Left ventricle myocardium inferior (tissue), 1 donor: ENCODE data around the gene TMEM63A. TPM values are rescaled to one million over a fixed set of nuclear protein-coding genes. Genes with fewer than 3 reads are reported as not detected.
A peak's percentile ranks its signal among the peaks of the same experiment; 100 is the strongest.

Source experiments
- DNase-seq: peaks from one replicate; pipeline ENCODE4 v3.0.0-alpha.2; 2020
- H3K27ac ChIP-seq: fragments of 200-600 bp; replicated peaks from 2 replicates; pipeline ENCODE4 v1.8.0; 2021
- H3K27me3 ChIP-seq: fragments of 200-600 bp; 2 replicates; pipeline ENCODE4 v1.8.0; 2021; ENCODE audit warnings: low read depth
- H3K36me3 ChIP-seq: fragments of 200-600 bp; 2 replicates; pipeline ENCODE4 v1.8.0; 2021
- H3K4me1 ChIP-seq: fragments of 200-600 bp; 2 replicates; pipeline ENCODE4 v1.8.0; 2021
- H3K4me3 ChIP-seq: fragments of 200-600 bp; 2 replicates; pipeline ENCODE4 v1.8.0; 2021; ENCODE audit warnings: mild to moderate bottlenecking, moderate library complexity
- H3K9me3 ChIP-seq: fragments of 200-600 bp; replicated peaks from 2 replicates; pipeline ENCODE4 v1.8.0; 2021
- intact Hi-C: fragments of 100-400 bp; cut with micrococcal nuclease; formaldehyde crosslinking; loops from one replicate; pipeline ENCODE4 v1.11.0; 2022
- total RNA-seq: library from RNA; stranded (reverse); fragmentation: NEBNext Ultra II Directional; extraction: Animal tissue kit (Norgen Biotek cat#: 25700); gene quantifications from one replicate; pipeline ENCODE4 v1.2.1, GENCODE V29; 2021
- TF ChIP-seq, protein P1 (sequence below): fragments of 200-600 bp; IDR thresholded peaks from 2 replicates; pipeline ENCODE4 v1.8.0; 2021; ENCODE audit warnings: antibody characterized with exemption, mild to moderate bottlenecking, borderline replicate concordance
- donor health status: DM: no; HTN: yes; CAD: no; lungs with severe emphysema.

TMEM63A gene
- total RNA-seq, 1 donor from 2014 or later = 30.4 TPM

DNA sequence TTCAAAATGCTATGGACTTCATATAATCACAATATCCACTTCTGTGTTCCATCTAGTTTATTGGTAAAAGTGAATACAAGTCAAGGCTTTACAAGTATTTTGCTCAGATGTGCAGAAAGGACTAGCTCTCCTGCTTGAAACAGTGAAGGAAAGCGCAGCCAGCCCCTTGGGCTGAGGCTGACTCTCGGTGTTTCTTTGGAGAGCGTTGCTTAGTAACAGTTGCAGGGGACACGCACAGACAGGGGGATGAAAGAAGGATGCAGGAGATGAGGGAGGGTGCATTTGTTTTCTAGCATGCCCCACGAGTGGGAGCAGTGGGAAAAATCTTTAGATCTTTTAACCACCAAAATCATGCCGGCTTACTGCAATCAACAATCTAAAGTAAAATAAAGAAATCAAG lies 32.8 kb upstream of the TMEM63A start:
- Histone ChIP-seq H3K4me1 (peaks cover 17% of the 10 kb centered on the region), H3K4me3 (no peak overlapping the region), H3K36me3 (peaks cover 14% of the 10 kb centered on the region), H3K27me3 (no peaks in the 10 kb centered on the region), H3K9me3 (no peaks in the 10 kb centered on the region), H3K27ac (no peak overlapping the region)
- TF ChIP-seq, protein P1, sequence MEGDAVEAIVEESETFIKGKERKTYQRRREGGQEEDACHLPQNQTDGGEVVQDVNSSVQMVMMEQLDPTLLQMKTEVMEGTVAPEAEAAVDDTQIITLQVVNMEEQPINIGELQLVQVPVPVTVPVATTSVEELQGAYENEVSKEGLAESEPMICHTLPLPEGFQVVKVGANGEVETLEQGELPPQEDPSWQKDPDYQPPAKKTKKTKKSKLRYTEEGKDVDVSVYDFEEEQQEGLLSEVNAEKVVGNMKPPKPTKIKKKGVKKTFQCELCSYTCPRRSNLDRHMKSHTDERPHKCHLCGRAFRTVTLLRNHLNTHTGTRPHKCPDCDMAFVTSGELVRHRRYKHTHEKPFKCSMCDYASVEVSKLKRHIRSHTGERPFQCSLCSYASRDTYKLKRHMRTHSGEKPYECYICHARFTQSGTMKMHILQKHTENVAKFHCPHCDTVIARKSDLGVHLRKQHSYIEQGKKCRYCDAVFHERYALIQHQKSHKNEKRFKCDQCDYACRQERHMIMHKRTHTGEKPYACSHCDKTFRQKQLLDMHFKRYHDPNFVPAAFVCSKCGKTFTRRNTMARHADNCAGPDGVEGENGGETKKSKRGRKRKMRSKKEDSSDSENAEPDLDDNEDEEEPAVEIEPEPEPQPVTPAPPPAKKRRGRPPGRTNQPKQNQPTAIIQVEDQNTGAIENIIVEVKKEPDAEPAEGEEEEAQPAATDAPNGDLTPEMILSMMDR = no peak
- no peak for DNase-seq
- intact Hi-C loops = loop anchor here (5.0 kb wide), 1 partner anchor 438 kb away; no protein-coding TSS in a partner anchor

DNA sequence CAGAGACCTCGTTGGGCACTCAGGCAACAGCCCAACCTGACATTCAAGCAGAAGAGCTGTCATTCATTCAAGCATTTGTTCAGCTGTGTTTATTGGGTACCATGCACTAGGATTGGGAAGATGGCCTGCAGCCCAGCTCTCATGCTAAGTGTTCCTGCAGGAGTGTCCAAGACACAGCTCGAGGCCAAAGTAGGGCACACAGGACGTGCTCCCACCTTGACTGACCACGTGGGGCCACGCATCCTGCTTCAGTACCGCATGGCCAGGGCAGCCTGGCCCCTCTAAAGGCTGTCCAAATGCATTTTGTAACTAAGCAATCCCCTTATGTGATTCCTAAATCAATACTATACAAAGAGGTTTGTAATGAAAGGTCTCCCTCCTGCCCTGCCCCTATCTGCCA lies 32.2 kb upstream of the TMEM63A start:
- no peak for DNase-seq
- Histone ChIP-seq H3K4me1 (peaks cover 11% of the 10 kb centered on the region), H3K27ac (no peak overlapping the region), H3K9me3 (no peaks in the 10 kb centered on the region), H3K36me3 (peaks cover 14% of the 10 kb centered on the region), H3K27me3 (no peaks in the 10 kb centered on the region), H3K4me3 (no peak overlapping the region)
- intact Hi-C loops = loop anchor here (5.0 kb wide), 1 partner anchor 437 kb away; no protein-coding TSS in a partner anchor
- TF ChIP-seq, protein P1 = no peak

DNA sequence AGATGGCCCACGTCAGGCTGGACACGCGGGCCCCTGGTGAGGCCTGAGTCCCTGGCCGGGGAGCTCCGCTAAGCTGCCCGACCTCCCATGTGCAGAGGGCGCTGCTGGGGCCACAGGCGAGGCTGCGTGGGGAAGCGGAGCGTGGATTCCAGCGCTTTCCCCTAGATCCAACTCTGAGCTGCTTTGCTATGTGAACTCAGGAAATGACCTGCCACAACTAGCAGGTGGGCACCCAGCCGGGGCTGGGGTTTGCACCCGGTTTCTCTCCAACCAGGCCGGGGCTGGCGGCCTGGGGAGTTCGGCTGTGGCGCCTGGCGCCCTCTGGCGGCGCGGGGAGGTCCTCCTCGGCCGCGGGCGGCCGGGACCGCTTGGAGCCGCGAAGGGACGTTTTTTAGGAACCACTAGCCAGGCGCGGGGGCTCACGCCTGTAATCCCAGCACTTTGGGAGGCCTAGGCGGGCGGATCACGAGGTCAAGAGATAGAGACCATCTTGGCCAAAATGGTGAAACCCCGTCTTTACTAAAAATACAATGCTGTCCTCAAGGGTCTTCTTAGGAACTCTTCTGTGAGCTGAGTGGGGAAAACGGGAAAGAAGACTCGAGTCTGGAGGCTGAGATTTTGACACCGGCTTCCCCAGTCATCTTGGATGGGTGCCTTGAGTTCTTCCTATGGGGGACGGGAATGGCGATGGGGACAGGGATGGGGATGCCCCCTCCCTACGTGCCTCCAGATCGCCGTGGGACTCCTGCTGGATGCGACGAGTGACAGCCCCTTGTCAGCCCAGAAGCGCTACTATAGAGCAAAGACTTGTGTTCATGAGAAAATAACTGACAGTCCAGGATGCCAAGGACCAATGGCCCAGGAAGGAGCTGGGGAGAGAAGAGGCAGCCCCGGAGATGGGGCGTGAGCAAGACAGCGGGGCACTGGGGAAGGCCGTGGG lies 29.3 kb upstream of the TMEM63A start:
- Histone ChIP-seq H3K36me3 (peaks cover 11% of the 10 kb centered on the region), H3K9me3 (no peaks in the 10 kb centered on the region), H3K27me3 (no peaks in the 10 kb centered on the region), H3K27ac (no peak overlapping the region), H3K4me1 (peaks cover 10% of the 10 kb centered on the region), H3K4me3 (peak overlapping the region; percentile 43)
- intact Hi-C loops = loop anchor here (5.0 kb wide), 1 partner anchor 434 kb away; no protein-coding TSS in a partner anchor
- DNase-seq = peak; percentile 69
- TF ChIP-seq, protein P1 = peak; percentile 98

DNA sequence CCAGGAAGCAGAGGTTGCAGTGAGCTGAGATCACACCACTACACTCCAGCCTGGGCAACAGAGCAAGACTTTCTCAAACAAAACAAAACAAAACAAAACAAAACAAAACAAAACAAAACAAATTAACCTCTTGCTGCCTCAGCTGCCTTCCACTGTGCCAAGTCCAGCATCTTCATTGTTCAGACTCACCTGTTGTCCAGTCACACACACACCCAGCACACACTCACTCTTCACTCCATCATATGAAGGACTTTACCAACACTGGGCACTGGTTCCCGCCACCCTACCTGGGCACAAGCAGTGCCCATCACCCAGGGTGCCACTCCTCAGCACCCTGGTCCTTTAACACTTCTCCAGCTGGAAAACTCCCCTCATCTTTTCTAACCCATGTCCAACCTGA lies 27.3 kb upstream of the TMEM63A start:
- no peak overlapping the region for H3K4me3 ChIP-seq
- DNase-seq = no peak
- intact Hi-C loops = no loop called here
- H3K27ac ChIP-seq = no peak overlapping the region
- H3K9me3 ChIP-seq = no peaks in the 10 kb centered on the region
- no peaks in the 10 kb centered on the region for H3K27me3 ChIP-seq
- TF ChIP-seq, protein P1 = no peak
- H3K36me3 ChIP-seq = no peaks in the 10 kb centered on the region
- peaks cover 10% of the 10 kb centered on the region for H3K4me1 ChIP-seq

DNA sequence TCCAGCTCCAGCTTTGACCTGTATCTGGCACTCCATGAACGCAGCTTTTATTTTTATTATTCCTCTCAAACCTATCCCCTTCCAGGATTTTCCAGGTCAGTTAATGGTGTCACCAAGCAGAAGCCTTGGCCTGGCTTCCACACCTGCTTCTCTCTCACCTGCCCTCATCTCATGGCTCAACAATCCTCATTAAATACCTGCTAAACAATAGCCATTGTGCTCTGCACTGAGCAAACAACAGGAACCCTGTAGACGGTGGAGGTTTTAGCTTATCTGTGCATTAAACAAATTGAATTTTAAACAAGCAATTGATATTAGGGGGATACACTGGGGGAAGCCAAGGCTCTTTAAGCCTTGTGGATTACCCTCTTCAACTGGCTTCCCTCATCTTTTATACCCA lies 26.6 kb upstream of the TMEM63A start:
- Histone ChIP-seq H3K36me3 (no peaks in the 10 kb centered on the region), H3K4me1 (peaks cover 10% of the 10 kb centered on the region), H3K27ac (no peak overlapping the region), H3K27me3 (no peaks in the 10 kb centered on the region), H3K9me3 (no peaks in the 10 kb centered on the region), H3K4me3 (no peak overlapping the region)
- intact Hi-C loops = no loop called here
- TF ChIP-seq, protein P1 = no peak
- DNase-seq = no peak
